GM18526 (cell line): ENCODE measurements around the gene GORASP2.

Source experiments
- POLR2A ChIP-seq: IDR thresholded peaks from 3 replicates; pipeline ENCODE4 v1.6.1; 2011; ENCODE audit not compliant: insufficient read length; ENCODE audit errors: extremely low read depth

GORASP2 gene

DNA sequence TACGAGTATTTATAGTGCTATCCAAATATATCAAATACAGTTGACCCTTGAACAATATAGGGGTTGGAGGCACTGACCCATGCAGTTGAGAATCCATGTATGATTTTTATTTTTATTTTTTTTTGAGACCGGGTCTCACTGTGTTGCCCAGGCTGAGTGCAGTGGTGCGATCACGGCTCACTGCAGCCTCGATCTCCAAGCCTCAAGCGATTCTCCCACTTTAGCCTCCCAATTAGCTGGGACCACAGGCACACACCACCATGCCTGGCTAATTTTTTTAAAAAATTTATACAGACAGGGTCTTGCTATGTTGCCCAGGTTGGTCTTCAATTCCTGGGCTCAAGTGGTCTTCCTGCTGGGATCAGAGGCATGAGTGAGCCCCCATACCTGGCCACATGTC, 70.6 kb downstream of the GORASP2 start:
- TF ChIP-seq POLR2A = no peak

DNA sequence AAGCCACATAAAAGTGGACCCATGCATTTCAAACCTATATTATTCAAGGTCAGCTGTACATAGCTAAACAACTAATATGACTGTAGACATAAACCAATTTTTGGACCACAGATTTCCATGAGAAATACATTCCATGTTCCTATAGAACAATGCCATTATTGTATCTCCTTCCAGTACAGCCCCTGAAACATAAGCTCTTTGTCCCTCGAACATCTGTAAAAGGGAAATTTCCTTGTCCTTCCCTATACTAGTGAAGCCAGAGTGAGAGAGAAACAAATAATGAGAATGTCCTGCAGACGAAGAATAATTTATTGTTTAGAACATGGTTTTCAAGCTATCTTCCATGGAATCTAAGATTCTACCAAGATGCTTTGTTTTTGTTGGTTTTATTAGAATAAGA, 75.3 kb downstream of the GORASP2 start:
- no peak for TF ChIP-seq POLR2A

DNA sequence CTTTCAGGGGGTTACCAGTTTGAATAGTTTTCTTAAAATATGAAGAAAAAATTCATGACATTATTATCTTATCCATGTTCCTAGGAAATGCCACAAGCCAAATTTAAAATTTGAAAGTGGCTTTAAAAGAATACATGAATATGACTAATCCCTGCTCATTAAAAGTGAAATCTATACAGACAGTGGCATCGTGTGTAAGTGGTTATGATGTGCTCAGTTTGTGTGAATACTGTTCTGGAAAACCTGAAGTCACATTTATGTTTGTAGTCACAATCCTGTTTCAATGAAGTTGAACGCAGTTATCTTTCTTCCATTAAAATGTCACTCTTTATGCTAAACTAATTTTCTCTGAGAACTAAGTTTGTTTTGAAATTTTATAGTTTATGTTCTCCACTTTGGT, 75.8 kb downstream of the GORASP2 start:
- no peak for TF ChIP-seq POLR2A

DNA sequence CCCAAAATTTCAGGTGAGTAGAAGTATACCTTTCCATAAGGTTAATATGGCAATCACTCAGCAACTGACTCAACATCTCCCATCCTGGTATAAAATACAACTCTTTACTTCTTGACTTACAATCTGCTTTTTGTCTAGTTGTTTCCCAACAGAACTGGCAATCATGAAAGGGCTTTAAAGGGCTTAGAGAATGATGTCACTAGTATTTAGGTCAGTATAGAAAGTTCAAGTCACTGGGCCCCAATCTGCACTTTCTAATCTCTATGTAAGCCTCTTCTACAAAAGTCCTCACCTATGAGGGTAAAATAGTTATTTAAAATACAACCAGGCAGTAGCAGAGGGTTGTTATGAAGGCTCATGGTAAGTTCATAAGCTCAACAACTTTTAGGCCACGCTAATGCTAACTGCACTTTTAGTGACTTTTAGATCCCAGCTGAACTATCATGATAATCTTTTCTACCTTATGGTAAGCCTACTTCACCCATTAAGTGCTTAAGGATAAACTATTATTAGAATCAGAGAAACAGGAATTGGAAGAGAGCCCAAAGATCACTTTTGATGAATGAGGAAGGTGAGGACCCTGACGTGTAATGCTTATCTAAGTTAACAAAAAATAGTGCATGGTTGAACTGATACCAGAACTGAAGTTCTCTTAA, 79.6 kb downstream of the GORASP2 start:
- TF ChIP-seq POLR2A = no peak

DNA sequence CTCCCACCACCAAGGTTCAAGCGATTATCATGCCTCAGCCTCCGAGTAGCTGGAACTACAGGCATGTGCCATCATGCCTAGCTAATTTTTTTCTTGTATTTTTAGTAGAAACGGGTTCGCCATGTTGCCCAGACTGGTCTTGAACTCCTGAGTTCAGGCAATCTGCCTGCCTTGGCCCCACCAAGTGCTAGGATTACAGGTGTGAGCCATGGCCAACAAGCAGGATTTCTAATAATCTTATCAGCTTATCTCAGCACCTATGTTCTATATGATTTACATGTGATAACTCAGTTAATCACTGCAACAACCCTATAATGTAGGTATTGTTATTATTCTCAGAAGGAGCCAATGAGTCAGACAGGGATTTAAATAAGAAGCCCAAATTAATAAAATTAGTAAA, 80.3 kb downstream of the GORASP2 start:
- TF ChIP-seq POLR2A = no peak

DNA sequence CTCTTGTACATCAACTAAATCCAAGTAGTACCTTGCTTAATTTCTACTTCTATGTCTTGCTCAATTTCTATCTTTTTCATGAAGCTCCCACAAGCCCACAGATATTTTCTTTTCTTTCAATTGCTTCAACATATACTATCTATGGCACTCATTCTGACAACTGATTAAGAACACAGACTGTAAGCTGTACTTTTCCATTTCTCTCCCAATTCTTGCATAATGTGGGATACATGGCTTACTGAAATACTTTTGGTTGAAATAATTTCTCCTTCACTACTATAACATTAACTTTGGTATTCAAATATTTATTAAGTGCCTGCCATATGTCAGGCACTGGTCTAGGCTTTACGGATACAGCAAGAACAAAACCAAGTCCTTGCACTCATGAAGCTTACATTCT, 84.8 kb downstream of the GORASP2 start:
- TF ChIP-seq POLR2A = no peak

DNA sequence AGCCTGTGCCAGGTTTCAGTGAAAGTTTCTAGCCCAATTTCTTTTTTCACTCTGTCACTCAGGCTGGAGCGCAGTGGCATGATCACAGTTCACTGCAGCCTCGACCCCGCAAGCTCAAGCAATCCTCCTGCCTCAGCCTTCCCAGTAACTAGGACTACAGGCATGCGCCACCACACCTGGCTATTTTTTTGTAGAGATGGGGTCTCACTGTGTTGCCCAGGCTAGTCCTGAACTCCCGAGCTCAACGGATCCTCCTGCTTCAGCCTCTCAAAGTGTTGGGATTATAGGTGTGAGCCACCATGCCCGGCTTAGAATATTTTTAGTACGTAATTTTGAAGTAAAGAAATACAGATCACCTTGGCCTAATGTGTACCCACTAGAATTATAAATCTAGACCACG, 87.1 kb downstream of the GORASP2 start:
- TF ChIP-seq POLR2A = no peak
